ENCODE results near the gene SOX12.

Gene SOX12

DNA sequence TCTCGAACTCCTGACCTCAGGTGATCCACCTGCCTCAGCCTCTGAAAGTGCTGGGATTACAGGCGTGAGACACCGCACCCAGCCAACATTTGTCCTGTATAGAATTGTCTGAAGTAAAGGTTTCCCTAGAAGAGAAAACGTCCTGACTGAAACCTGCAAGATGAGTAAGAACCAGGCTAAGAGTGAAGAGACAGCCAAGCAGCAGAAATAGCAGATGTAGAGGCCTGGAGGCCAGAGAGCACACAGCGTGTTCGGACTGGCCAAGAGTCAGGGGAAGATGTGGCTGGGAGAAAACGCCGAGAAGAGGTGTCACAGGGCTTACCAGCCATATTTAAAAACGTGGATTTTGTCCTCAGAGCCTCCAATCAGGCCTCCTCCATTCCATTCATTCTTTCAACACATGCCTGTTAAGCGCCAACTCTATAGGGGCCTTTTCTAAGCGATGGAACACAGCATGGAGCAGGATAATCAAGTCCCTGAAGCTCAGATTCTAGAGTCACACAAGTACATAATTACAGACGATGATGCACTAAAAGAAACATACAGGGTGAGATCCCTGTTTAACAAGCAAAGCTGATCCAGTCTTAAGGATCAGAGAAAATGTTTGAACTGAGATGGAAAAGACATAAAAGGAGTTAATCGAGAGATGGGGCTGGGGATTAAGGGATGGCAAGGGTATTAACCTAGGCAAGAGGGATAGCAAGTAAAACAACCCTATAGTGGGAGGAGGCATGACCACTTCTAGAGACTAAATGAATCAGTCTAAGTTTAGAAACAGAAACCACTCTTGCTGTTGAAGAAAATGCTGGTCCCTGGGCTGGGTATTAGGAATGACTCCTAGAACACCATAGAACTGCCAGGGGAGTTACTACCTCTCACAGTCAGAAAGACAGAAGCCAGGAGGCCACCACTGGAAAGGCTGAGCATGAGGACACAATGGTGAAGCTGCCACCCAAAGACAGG is 23.2 kb upstream of the SOX12 start:
- DNase-seq (ENCODE audit: low read depth), result no peak

DNA sequence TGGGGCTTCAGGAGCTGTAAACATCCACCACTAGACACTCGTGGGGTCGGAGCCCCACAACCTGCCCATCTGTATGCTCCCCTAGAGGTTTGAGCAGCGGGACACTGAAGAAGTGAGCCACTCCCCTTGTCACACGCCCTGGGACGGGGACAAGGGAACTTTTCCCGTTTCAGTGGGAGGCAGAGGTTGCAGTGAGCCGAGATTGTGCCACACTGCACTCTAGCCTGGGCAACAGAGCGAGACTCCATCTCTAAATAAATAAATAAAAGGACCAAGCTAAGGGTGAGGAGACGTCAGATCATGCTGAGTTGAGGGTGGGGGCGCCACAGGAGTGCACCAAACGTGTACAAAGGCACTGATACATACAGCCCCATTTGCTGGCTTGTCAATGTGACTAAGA is 19.6 kb upstream of the SOX12 start:
- no peak for DNase-seq (ENCODE audit: low read depth)

DNA sequence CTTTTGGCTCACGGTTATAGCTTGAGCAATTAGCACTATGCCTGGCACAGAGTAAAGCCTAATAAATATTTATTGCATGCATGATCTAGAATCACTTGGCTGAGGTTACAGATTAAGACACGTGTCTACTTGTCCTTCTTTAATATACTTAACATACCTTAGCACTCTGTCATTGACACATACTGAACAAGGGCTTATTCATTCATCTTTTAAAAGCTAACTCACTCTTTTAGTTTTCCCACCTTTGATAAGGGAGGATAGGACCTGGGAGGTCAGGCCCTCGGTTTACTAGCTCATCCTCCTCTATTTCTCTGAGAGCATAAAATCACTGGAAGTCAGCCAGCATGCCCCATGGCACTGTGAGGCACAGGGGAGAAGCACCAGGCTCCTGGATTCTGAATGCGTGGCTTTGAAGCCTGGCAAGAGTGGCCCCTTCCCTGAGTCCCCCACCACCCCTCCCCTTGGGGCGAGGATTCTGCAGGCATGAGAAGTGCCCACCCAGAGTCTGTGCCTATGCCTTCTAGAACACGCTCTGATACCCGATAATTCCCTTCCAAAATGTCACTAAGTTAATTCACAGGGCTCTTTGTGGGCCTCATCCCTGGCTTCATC is 16.8 kb upstream of the SOX12 start:
- DNase-seq (ENCODE audit: low read depth), result no peak

DNA sequence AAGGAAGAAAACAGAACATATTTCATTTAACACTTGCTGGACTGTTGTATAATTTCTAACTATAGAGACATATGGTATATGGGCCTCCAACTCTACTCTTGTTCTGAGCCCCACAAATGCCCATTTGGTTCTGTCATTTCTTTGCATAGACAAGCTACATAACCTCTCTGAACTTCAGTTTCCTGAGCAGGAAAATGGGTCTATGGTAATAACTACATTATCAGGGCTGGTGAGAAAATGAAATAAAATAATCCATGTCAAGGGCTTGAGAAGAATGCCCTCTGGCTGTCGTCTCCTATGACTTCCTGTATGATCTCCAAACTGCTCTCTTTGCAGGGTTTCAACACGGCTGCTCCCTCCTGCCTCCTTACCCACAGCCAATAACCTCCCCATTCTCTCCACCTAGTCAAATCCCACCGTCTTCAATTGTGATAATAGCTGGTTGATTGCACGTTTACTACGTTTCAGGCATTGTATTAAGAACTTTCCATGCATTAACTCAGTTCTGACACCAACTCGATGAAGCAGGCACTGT is 16.0 kb upstream of the SOX12 start:
- DNase-seq (ENCODE audit: low read depth), result peak; percentile 66

DNA sequence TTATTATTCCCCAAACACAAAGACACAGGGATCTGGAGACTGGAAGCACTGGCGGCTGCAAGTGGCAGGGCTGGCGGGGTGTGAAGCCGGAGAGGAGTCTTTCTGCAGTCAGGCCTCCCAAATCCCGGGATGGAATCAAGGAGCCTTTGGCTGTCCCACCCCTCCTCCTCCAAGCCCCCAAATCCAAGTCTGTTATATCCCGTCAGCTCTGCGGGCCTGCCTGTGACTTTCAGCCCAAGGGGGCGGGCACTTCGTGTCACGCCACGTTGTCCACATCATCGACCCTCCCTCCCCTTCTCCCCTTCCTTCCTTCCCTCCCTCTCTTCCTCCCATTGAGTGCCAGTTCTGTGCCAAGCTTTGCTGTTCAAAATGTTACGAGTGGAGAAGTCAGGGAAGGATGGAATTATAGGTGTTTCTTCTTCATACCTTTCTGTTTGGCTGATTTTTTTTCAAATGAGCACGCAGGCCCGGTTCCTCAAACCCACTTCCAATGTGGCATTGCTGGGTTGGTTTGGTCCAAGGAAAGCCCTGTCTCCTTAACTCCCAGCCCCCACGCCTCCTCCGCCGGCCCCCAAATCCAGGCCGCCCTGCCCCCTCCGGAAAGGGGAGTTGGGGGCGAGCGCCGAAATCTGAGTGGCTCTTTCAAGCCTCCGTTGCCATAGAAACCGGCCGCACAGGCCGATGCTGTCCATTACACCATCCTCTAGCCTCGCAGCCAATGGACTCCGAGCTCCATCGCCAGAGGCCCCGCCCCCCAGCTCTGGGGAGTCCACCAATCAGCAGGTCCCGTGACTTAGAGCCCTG is 15.3 kb upstream of the SOX12 start:
- DNase-seq (ENCODE audit: low read depth), result peak; percentile 100

DNA sequence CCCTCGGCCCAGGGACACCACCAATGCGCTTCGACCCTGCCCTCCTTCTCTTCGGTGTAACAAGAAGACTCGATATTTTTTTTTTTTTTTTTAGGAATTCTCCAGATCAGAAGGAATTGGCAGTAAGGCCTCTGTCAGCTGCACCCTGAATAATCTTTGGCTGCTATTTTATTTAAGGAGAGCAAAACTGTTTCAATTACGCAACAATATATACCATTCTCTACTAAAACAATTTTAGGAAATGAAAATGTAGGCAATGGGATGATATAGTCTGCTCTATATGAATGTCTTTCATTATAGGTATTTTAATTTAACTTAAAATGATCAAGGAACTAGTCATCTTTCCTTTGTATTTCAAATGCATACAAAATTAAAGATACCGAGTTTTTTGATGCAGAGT is 14.7 kb upstream of the SOX12 start:
- no peak for DNase-seq (ENCODE audit: low read depth)

DNA sequence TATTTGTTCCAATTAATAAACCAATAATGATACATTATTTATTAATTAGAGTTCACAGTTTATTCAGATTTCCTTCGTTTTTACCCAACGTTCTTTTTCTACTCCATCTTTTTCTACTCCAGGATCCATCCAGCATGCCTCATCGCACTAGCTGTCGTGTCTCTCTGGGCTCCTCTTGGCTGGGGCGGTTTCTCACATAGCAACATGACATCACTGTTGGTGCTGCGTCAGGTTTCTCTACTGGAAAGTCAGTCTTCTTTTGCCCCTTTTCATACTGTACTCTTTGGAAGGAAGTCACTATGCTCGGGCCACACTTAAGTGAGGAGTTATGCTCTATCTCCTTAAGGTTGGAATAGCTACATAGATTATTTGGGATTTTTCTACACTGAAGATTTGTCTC is 13.7 kb upstream of the SOX12 start:
- no peak for DNase-seq (ENCODE audit: low read depth)

DNA sequence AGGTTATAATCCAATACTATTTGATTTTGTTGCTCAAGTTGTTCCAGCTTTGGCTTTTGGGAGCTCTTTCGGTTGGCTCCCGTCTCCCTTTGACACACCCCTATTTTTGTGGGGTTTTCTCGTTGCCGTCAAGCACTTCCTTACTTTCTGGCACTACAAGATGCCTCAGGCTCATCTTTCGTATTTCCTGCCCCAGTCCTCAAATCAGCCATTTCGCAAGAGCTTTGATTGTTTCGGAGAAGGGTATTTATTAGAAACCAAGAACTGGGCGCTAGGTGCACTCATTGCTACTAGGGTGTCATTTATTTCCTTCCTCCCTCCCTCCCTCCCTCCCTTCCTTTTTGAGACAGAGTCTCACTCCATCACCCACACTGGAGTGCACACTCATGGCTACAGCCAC is 13.3 kb upstream of the SOX12 start:
- no peak for DNase-seq (ENCODE audit: low read depth)

DNA sequence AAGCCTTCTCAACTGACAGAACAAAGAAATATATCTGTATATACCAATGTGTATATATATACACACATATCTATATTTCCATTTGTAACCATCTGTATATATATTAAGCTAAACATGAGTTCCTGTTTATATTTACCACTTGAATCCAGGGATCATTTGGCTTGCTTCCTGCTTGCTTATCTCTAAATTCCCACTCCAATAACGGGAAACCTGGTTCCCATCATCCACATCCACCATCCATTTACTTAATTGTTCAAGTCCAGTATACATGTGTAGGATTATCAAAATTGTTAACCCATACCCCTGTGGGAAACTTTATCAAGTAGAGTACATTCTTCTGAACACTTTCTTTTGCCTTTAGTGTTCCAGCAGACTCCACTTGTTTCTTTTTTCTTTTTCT is 12.5 kb upstream of the SOX12 start:
- no peak for DNase-seq (ENCODE audit: low read depth)

DNA sequence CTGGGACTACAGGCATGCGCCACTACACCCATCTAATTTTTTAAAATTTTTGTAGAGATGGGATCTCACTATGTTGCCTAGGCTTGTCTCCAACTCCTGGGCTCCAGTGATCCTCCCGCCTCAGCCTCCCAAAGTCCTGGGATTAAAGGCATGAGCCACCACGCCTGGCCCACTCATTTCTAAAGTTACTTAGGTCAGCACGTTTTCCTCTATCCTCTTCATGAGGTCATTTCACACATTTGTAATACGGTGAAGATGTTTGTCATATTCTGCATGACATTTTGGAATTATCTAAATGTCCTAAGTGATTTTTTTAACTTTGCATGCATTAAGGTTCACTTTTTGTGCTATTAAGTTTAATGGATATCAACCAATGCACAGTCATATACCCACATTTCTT is 11.9 kb upstream of the SOX12 start:
- no peak for DNase-seq (ENCODE audit: low read depth)

DNA sequence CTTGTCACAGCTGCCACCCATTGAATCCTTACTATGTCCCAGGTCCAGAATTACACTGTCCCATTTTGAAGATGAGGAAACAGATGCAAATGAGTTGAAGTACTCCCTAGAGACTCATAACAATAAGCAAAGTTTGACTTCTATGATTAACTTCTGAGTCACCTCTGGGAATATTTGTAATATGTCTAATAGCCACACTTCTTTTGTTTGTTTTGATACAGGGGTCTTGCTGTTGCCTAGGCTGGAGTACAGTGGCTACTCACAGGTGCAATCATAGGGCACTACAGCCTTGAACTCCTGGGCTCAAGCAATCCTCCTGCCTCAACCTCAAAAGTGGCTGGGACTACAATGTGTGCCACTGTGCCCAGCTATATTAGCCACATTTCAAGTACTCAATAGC is 11.4 kb upstream of the SOX12 start:
- peak; percentile 64 for DNase-seq (ENCODE audit: low read depth)

DNA sequence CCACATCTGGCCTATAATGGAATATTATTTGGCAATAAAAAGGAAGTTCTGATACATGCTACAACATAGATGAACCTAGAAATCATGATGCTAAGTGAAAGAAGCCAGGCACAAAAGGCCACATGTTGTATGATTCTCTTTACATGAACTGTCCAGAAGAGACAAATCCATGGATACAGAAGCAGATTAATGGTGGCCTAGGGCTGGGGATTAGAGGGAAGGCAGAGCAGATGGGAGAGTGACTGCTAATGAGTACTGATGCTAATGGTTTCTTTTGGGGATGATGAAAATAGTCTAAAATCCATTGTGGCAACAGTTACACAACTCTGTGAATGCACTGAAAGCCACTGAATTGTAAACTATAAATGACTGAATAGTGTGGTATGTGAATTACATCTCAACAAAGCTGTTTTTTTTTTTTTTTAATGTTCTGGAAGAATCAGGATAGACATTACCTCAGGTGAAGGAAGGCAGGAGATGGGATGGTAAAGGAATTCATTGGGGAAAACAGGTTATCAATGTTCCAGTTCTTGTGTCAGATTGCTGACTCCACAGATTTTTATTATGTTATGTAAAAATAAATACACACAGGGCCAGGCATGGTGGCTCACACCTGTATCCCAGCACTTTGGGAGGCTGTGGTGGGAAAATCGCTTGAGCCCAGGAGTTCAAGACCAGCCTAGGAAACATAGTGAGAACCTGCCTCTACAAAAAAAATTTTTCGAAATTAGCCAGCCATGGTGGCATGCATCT is 8.9 kb upstream of the SOX12 start:
- DNase-seq (ENCODE audit: low read depth), result peak; percentile 76

DNA sequence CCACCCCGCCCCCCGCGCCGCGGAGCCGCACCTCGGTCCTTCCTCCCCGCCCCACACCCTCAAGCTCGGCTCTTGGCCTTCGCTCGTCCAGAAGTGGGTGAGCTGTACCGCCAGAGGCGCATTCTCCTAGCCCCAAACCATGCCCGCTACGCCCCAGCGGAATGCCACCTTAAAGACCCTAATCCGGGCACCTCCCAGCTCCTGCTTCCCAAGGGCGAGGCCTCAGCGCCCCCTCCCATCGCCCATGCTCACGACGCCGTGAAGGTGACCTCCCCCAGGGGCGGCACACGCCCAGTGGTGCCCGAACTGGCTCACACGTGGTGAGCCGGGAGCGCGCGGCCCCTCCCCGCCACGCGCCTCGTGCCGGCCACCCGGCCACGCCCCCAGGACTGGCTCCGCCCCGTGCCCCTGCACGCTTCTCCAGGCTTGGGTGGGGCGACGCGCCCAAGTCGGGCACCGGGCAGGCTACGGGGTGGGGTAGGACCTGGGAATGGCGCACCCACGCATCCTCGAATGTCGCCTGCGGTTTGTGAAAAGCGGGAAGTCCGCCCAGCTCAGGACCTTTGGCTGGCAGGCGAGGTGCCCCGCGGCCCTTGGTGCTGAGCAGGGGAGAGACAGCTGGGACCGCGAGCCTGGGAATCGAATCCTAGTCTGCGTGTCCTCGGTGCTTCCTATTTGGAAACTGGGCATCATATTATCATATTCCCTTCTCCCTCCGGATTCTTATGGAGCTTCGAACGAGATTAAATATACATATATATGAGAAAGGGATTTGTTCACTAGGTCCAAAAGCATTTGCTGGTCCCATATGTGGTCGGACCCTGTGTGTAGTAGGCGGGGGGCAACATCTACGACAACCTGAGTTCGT is 941 bp upstream of the SOX12 start:
- peak; percentile 87 for DNase-seq (ENCODE audit: low read depth)

DNA sequence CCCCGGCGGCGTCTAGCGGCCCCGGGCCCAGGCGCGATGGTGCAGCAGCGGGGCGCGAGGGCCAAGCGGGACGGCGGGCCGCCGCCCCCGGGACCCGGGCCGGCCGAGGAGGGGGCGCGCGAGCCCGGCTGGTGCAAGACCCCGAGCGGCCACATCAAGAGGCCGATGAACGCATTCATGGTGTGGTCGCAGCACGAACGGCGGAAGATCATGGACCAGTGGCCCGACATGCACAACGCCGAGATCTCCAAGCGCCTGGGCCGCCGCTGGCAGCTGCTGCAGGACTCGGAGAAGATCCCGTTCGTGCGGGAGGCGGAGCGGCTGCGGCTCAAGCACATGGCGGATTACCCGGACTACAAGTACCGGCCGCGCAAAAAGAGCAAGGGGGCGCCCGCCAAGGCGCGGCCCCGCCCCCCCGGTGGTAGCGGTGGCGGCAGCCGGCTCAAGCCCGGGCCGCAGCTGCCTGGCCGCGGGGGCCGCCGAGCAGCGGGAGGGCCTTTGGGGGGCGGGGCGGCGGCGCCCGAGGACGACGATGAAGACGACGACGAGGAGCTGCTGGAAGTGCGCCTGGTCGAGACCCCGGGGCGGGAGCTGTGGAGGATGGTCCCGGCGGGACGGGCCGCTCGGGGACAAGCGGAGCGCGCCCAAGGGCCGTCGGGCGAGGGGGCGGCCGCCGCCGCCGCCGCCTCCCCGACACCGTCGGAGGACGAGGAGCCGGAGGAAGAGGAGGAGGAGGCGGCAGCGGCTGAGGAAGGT is 715 bp downstream of the SOX12 start:
- DNase-seq (ENCODE audit: low read depth), result peak; percentile 67

DNA sequence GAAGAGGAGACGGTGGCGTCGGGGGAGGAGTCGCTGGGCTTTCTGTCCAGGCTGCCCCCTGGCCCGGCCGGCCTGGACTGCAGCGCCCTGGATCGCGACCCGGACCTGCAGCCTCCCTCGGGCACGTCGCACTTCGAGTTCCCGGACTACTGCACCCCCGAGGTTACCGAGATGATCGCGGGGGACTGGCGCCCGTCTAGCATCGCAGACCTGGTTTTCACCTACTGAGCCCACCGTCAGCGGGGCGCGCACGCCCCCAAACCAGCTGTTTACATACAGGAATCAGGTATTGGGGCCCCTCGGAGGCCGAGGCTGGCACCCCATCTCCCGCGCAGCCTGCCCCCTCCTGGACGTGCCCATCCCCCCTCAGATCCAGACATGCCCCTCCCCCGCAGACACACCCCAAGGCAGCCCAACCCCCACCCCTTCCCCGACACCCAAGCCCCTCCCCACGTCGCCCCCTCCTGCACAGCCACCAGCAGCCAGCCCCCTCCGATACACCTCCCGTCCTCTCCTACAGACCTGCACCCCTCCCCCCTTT is 1.4 kb downstream of the SOX12 start:
- DNase-seq (ENCODE audit: low read depth), result peak; percentile 47

DNA sequence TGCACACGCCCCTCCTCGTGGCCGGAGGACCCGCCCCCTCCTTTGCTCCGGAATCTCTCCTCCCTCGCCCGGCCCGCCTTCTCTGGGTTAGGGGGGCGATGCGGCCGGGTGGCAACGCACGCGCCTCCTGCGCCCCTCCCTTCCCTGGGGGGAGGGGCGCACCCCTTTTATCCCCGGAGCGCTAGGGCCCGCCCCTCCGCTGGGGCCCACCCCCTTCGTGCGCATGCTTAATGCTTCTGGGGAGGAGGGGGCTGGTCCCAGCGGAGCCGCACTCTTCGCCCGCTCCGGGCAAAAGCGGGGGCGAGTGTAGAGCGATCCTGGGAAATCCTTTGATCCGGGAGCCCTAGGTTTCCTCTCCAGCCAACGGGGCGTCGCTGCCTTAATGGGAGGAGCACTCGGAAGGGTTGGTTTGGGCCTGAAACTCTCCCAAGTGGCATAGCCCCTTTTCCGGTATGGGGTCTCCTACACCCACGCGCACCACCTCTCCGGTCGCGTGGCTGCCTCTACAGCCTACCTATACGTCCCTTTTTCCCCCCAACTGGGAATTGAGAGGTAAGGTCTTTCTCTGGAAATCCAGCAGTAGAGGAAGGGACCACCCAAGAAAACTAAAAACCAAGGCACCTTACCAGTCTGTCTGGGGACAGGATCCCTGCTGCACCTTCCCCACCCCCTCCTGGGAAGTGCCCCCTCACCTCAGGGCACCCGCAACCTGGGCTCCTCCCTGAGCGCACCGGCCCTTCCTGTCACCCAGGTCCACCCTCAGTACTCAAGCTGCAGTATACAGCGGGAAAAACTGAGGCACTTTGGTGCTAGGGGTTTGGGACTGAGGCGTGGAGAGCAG is 2.1 kb downstream of the SOX12 start:
- peak; percentile 93 for DNase-seq (ENCODE audit: low read depth)

DNA sequence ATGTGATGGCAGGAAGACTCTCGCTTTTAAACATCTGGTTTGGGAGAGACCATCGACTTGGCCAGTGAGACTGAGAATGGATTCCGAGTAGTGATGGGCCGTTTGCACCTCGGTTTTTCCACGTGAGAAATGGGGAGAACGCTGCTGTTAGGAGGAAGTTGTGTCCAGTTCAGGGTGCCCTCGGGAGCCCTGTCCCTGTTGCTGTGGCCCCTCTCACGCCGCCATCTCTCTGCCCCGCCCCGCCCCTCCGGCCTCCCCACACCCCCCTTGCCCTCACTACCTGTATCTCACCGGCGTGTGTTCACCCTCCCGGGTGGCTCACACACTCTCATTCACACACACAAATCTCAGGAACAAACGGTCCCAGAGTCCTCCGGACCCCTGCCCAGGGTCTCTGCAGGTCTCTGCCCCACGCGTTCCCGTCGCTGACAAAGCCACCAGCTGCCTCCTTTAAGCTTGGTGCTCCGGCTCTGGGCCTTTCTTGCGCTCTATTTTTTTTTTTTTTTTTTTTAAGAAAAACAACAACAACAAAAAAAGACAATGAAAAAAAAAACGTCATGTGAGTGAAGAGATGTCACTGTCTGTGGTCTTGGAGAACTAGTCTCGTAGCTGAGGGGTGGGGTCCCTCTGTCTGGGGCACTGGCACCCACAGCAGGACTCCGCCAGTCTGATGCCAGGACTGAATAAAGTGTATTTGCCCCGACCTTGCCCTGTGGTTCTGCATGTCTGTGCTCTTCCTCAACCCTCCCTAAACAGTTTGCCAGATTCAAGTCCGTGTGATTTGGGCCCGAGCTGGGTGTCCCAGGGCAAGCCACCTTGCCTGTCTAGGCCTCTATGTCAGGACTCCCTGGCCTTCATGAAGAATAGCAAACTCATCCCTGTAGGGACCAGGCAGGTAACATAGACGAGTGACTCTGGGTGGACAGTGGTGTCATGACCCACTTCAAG is 2.9 kb downstream of the SOX12 start:
- DNase-seq (ENCODE audit: low read depth), result no peak
